Skeletal muscle satellite cell (primary cell): Measurements from ENCODE around the gene RASA4B.
"Not testable (repeated sequence)": the region's sequence is repeated elsewhere in the genome, so short reads cannot be mapped to it uniquely, and the experiment has no call there.

Experiments
- H3K27me3 ChIP-seq: 2 replicates; pipeline ENCODE4 v1.7.0; 2013; ENCODE audit warnings: low read length; ENCODE audit not compliant: control insufficient read depth, insufficient read depth
- H3K36me3 ChIP-seq: 2 replicates; pipeline ENCODE4 v1.7.0; 2013; ENCODE audit warnings: mild to moderate bottlenecking, control low read depth, low read length; ENCODE audit not compliant: insufficient read depth
- H3K4me1 ChIP-seq: 2 replicates; pipeline ENCODE4 v1.7.0; 2013; ENCODE audit warnings: low read length; ENCODE audit not compliant: control insufficient read depth, insufficient read depth
- H3K4me2 ChIP-seq: 2 replicates; pipeline ENCODE4 v1.7.0; 2013; ENCODE audit warnings: mild to moderate bottlenecking, low read length
- H3K4me3 ChIP-seq: 2 replicates; pipeline ENCODE4 v1.7.0; 2013; ENCODE audit warnings: low read length
- H3K9ac ChIP-seq: 2 replicates; pipeline ENCODE4 v1.7.0; 2013; ENCODE audit warnings: mild to moderate bottlenecking, low read depth, low read length, moderate library complexity
- H3K9me3 ChIP-seq: replicated peaks from 2 replicates; pipeline ENCODE4 v1.7.0; 2013; ENCODE audit warnings: mild to moderate bottlenecking, control low read depth, low read length

RASA4B gene

DNA sequence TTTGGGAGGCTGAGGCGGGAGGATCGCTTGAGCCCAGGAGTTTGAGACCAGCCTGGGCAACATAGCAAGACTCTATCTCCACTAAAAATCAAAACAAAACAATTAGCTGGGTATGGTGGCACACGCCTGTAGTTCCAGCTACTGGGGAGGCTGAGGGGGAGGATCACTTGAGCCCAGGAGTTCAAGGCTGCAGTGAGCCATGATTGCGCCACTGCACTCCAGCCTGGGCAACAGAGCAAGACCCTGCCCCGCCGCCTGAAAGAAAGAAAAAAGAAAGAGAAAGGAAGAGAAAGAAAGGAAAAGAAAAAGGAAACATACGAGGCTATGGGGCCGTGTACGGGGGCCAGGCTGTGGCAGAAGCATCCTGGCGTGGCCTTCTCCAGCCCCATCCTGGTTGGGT, 62.6 kb downstream of the RASA4B start:
- not testable (repeated sequence) for H3K27me3 ChIP-seq, H3K9ac ChIP-seq, H3K9me3 ChIP-seq

DNA sequence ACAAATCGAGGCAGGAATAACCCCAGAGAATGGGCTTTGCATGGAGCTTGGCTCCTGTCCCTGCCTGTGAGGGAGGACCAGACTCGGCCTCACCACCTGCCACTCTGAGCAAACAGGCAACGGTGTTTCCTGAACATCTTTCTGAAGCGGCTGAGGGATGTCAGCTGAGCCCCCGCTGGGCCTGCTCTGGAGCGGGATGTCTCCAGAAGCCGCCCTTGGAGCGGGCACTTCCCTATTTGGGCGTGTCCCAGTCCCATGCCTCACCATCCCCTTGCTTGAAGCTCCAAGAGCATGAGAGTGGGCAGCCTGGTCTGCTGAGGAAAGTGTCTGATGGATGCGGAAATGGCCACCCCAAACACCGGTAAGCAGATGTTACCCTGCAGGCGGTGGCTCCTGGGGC, 63.1 kb downstream of the RASA4B start:
- Histone ChIP-seq H3K9me3 (no peaks in the 10 kb centered on the region), H3K4me2 (no peak overlapping the region), H3K27me3 (no peaks in the 10 kb centered on the region), H3K36me3 (peaks cover 21% of the 10 kb centered on the region), H3K4me3 (no peak overlapping the region), H3K4me1 (peaks cover 18% of the 10 kb centered on the region), H3K9ac (no peak overlapping the region)

More for the DNA sequence above, 62.6 kb downstream of the RASA4B start:
- Histone ChIP-seq H3K36me3 (peaks cover 21% of the 10 kb centered on the region), H3K4me1 (peaks cover 18% of the 10 kb centered on the region)
- not testable (repeated sequence) for H3K4me2 ChIP-seq, H3K4me3 ChIP-seq

DNA sequence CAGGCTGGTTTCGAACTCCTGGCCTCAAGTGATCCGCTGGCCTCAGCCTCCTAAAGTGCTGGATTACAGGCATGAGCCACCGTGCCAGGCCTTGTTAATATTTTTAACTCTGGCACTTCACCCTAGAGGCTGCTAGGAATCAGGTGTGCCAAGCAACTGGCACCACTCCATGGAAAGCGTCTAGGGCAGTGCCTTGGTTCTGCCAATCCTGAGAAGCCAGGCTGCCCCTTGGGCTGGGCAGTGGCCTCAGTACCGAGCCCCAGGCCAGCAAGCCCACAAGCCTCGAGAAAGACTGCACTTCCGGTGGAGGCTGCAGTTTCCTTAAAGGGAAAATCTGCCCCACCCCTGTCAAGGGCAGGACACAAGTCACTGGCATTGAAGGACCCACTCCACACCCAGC, 64.3 kb downstream of the RASA4B start:
- H3K27me3 ChIP-seq: no peaks in the 10 kb centered on the region
- H3K4me1 ChIP-seq: peaks cover 18% of the 10 kb centered on the region
- no peak overlapping the region for H3K9ac ChIP-seq

DNA sequence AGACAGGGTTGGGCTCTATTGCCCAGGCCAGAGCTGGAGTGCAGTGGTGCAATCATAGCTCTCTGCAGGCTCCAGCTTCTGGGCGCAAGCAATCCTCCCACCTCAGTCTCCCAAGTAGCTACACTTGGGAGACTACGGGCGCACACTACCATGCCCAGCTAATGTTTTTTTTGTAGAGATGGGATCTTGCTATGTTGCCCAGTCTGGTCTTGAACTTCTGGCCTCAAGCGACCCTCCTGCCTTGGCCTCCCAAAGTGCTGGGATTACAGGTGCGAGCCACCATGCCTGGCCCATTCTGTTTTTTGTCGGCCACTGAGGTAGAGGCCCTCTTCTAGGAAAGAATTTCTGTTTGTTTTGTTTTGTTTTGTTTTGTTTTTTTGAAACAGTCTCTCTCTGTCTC, 65.1 kb downstream of the RASA4B start:
- Histone ChIP-seq H3K9me3 (no peaks in the 10 kb centered on the region), H3K36me3 (peaks cover 14% of the 10 kb centered on the region), H3K4me3 (no peak overlapping the region), H3K4me2 (no peak overlapping the region), H3K9ac (no peak overlapping the region), H3K27me3 (no peaks in the 10 kb centered on the region), H3K4me1 (peaks cover 23% of the 10 kb centered on the region)

More for the DNA sequence above, 64.3 kb downstream of the RASA4B start:
- no peak overlapping the region for H3K4me3 ChIP-seq
- no peaks in the 10 kb centered on the region for H3K9me3 ChIP-seq
- H3K4me2 ChIP-seq: no peak overlapping the region
- H3K36me3 ChIP-seq: peaks cover 19% of the 10 kb centered on the region

DNA sequence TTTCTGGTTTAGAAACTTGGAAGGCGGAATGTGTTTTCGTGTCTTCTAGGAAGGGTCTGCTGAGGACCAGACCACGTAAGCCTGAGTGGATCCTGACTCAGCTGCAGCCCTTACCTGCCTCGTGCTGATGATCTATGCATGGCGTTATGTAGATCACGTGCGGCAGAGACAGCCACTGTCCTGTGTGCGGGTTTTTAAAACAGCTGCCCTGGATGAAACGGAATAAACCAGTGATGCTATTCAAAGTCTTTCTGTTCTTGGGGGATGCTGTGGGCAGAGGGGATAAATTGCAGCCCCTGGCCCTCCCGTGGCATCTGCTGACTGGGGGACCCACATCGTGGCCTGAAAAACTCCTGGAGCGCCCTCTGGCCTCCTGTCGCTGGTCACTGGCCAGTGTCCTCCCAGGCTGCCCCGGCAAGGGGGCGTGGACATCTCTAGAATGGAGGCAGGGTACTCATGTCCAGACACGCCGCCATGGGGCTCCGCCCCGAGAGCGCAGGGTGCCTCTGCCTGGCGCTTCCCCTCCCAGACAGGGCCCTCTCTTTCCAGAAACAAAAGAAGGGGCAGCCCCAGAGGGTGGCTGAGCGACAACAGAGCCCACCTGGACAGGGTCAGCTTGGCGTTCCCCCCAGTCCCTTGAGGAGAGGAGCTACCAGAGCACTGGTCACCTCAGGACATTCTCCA, 66.1 kb downstream of the RASA4B start:
- H3K4me2 ChIP-seq: peak overlapping the region; percentile 56
- H3K4me1 ChIP-seq: peaks cover 15% of the 10 kb centered on the region
- no peak overlapping the region for H3K9ac ChIP-seq
- H3K36me3 ChIP-seq: peaks cover 11% of the 10 kb centered on the region
- no peaks in the 10 kb centered on the region for H3K27me3 ChIP-seq
- H3K9me3 ChIP-seq: no peaks in the 10 kb centered on the region
- no peak overlapping the region for H3K4me3 ChIP-seq

DNA sequence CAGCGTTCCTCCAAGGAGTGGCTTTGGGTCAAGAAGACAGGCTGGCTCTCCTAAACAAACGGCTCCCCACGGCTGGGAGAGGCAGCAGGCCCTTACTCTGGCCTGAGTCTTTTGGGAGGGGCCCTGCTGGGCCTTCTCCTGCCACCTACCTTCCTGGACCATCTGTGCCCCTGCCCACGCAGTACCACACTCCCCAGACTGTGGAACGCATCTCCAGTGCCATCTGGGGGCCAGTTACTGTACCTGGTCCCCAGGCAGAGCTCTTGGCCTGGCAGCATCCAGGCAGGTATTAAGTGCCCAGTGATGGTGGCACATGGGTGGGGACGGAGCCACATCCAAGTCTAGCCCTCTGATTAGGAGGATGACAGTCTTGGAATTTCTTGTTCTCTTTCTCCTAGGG, 67.3 kb downstream of the RASA4B start:
- Histone ChIP-seq H3K27me3 (no peaks in the 10 kb centered on the region), H3K9me3 (no peaks in the 10 kb centered on the region), H3K4me3 (no peak overlapping the region), H3K36me3 (peaks cover 9% of the 10 kb centered on the region), H3K9ac (no peak overlapping the region), H3K4me1 (peaks cover 13% of the 10 kb centered on the region), H3K4me2 (no peak overlapping the region)

DNA sequence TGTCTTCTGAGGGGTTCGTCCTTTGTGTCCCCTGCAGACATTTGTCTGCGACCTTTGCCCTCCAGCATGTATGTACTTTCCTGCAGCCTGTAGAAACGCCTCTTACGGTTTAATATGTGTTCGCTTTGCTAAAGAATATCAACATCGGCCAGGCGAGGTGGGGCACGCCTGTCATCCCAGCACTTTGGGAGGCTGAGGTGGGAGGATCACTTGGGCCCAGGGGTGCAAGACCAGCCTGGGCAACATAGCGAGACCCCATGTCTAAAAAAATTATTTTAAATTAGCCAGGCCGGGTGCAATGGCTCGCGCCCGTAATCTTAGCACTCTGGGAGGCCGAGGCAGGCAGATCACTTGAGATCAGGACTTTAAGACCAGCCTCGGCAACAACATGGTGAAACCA, 68.4 kb downstream of the RASA4B start:
- Histone ChIP-seq H3K9me3 (no peaks in the 10 kb centered on the region), H3K4me2 (no peak overlapping the region), H3K4me1 (peaks cover 13% of the 10 kb centered on the region), H3K36me3 (peaks cover 9% of the 10 kb centered on the region), H3K27me3 (no peaks in the 10 kb centered on the region), H3K4me3 (no peak overlapping the region), H3K9ac (no peak overlapping the region)

DNA sequence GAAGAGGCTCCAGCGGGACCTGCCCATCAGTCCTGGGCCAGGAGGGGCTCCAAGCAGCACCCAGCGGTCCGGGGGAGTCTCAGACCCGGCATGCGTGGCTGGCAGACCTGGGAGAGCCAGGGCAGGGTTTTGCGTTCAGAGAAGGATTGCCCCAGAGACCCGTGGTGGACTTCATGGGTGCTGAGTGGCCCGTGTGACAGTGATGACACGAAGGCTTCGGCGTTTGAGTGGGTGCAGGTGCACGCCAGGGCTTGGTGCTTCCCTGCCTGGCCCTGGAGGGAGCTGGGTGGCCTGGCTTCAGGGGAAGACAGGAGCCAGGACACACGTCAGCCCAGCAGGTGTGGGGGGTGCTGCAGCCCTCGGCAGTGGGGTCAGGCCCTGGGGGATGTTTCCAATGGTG, 70.3 kb downstream of the RASA4B start:
- Histone ChIP-seq H3K4me2 (no peak overlapping the region), H3K9ac (no peak overlapping the region), H3K36me3 (peaks cover 9% of the 10 kb centered on the region), H3K9me3 (no peaks in the 10 kb centered on the region), H3K4me3 (no peak overlapping the region), H3K4me1 (peaks cover 13% of the 10 kb centered on the region), H3K27me3 (no peaks in the 10 kb centered on the region)

DNA sequence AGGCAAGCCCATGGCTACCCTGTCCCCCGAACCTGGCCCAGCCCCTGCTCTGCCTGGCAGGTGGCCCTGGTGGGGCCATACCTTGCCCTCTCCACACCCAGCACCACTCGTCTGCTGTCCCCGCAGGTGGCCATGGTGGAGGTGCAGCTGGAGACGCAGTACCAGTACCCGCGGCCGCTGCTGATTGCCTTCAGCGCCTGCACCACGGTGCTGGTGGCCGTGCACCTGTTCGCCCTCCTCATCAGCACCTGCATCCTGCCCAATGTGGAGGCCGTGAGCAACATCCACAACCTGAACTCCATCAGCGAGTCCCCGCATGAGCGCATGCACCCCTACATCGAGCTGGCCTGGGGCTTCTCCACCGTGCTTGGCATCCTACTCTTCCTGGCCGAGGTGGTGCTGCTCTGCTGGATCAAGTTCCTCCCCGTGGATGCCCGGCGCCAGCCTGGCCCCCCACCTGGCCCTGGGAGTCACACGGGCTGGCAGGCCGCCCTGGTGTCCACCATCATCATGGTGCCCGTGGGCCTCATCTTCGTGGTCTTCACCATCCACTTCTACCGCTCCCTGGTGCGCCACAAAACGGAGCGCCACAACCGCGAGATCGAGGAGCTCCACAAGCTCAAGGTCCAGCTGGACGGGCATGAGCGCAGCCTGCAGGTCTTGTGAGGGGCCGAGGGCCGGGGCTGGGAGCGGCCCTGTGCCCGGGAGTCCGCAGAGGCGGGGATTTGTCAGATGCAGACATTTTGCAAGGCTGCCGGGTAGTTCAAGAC, 71.0 kb downstream of the RASA4B start:
- no peak overlapping the region for H3K4me2 ChIP-seq
- peaks cover 9% of the 10 kb centered on the region for H3K4me1 ChIP-seq
- no peak overlapping the region for H3K4me3 ChIP-seq
- H3K9ac ChIP-seq: no peak overlapping the region
- no peaks in the 10 kb centered on the region for H3K9me3 ChIP-seq
- peaks cover 12% of the 10 kb centered on the region for H3K36me3 ChIP-seq
- H3K27me3 ChIP-seq: no peaks in the 10 kb centered on the region

DNA sequence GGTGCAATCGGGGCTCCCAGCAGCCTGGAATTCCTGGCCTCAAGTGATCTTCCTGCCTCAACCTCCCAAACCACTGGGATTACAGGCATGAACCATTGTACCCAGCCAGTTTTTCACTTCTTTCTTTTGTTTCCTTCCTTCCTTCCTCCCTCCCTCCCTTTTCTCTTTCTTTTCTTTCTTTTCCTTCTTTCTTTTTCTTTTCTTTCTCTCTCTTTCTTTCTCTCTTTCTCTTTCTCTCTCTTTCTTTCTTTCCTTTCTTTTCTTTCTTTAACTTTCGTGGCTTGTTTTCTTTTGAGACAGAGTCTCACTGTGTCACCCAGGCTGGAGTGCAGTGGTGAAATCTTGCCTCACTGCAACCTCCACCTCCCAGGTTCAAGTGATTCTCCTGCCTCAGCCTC, 71.9 kb downstream of the RASA4B start:
- Histone ChIP-seq H3K4me2 (no peak overlapping the region), H3K4me3 (no peak overlapping the region), H3K36me3 (peaks cover 13% of the 10 kb centered on the region), H3K27me3 (no peaks in the 10 kb centered on the region), H3K4me1 (peaks cover 5% of the 10 kb centered on the region), H3K9me3 (no peaks in the 10 kb centered on the region), H3K9ac (no peak overlapping the region)

DNA sequence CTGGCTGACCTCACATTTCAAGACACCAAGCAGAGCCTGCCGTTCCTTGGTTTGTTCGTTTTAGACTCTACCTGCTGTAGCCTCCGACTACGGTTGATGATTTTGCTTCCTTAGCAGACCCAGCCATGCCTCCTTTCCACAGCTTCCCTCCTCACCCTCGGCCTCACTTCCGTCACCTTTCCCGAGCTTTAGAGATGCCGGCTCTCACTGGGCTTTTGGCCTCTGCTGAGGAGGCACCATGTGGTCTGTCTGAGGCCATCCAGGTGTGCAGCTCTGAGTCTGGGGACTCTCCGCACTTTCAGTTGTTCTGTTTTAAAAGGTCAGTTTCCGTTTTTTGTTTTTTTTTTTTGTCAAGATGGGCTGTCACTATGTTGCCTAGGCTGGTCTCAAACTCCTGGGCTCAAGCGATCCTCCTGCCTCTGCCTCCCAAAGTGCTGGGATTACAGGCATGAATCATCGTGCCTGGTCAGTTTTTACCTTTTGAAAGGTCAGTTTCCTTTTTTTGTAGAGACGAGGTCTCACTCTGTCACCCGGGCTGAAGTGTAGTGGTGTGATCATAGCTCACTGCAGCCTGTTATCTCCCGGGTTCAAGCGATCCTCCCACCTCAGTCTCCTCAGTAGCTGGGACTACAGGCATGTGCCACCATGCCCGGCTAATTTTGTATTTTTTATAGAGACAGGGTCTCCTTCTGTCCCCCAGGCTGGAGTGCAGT, 72.5 kb downstream of the RASA4B start:
- H3K4me1 ChIP-seq: peaks cover 11% of the 10 kb centered on the region
- H3K36me3 ChIP-seq: peaks cover 13% of the 10 kb centered on the region
- no peak overlapping the region for H3K9ac ChIP-seq
- H3K4me3 ChIP-seq: no peak overlapping the region
- no peaks in the 10 kb centered on the region for H3K27me3 ChIP-seq
- no peaks in the 10 kb centered on the region for H3K9me3 ChIP-seq
- no peak overlapping the region for H3K4me2 ChIP-seq
